GM18858 (cell line): ENCODE data around the gene HIVEP3.

Experiments
- ATAC-seq: cut with Tn5 transposase; IDR thresholded peaks from one replicate; pipeline ENCODE4 v1.9.1; 2021; ENCODE audit not compliant: unreplicated experiment

Gene HIVEP3

DNA sequence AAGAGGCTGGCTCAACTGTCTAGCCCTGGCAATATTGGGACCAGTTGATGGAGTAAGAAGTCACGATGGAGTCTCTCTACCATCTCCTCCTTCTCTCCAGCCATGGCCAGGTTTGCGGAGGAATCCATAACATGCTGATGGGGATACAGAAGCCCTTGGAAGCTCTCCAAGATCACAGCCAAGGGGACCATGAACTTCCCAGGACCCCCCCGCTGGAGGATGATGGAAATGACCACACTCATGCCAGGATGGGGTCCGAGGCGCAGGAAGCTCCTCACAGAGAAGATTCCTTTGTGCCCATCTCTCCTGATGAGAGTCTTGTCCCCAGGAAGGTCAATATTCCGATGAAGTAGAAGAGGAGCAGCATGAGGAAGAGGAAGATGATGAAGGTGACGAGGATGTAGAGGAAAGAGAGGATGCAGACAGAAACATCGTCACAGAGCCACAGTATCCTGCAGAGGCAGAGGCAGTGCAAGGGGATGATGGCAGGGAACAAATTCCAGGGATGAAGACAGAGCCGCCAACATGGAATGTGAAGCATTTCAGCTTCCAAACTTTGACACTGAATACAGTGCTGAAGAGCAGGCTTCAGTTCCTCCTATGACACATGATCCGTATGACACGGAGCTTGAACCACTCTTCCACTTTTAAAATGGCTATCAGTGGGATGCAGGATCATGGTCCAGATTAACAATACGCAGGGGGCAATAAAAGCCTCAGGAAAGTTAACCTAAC is 376.4 kb downstream of the HIVEP3 start:
- no peak for ATAC-seq

DNA sequence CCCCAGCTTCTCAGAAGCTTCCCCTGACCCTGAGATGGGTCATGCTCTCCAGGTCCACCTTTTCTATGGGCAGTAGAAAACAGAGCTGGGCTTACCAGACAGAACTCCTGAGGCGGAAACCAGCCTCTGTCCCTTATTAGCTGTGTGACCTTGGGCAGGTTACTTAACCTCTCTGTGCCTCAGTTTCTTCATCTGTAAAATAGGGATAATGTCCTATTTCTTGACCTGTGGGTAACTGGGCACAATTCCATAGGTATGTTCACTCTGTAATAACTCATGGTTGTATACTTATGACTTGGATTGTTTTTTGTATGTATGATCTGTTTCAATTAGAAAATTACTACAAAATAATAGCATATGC is 377.1 kb downstream of the HIVEP3 start:
- ATAC-seq, result no peak

DNA sequence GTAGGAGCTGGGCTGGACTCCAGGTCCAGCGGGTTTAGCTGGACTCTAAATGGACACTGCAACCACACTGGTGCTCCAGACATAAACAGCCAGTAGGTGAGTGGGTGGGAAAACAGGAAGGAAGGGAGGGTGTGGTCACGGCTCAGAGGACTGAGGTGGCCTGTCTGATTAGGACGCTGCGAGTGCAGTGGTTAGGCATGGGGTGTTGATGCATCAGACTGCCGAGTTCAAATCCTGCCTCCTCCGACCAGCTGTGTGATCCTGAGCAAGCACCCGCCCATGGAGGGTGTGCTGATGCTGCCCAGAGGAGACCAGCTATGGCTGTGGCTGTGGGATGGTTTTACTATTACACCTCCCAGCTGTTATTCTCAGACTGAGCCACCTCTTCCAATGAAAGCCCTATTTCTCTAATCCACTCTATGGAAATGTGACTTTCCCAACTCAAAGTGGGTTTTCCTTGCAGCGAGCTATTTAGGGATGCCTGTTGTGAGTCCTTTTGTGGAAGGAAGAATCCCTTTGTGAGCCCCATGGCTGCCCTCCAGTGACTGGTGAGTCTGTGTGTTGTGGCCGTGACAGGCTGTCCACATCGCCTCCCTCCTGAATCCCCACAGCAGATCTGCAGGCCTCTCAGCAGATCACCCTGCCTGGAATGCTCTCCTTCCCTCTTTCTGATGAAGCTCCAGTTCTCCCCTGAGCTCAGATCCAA is 377.7 kb downstream of the HIVEP3 start:
- ATAC-seq, result no peak

DNA sequence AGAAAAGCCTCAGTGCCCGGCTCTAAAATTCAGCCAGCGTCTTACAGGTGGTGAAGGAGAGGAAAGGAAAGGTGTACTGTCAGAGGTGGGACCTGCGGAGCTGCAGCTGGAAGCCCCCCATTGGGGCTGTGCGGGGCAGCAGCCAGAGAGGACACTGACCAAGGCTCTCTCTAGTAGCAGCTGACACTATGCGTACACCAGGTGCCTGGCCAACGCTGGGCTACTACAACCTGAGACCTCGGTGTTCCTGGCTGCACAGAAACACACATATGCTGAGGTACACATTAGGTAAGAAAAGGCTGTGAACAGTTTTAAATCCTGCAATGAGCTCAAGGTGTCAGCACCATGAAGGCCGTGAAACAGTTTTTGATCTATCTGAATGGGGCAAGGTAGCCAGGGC is 378.7 kb downstream of the HIVEP3 start:
- ATAC-seq, result no peak

DNA sequence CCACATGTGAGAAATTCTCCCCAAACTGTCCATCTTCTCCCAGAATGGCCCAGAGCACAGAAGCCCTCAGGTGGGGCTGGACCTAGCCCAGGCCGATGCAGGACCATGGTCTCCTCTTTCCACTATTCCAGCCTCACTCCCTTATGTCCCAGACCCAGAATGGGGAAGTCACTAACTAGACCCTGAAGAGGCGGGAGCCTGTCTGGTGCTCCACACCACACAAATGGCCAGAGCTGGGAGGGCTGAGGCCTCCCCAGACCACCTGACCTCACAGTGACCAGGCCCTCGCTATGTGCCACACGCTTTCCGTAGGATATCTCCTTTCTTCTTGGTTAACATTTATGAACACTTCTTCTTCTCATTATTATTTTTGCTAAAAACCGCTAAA is 379.3 kb downstream of the HIVEP3 start:
- ATAC-seq, result no peak

DNA sequence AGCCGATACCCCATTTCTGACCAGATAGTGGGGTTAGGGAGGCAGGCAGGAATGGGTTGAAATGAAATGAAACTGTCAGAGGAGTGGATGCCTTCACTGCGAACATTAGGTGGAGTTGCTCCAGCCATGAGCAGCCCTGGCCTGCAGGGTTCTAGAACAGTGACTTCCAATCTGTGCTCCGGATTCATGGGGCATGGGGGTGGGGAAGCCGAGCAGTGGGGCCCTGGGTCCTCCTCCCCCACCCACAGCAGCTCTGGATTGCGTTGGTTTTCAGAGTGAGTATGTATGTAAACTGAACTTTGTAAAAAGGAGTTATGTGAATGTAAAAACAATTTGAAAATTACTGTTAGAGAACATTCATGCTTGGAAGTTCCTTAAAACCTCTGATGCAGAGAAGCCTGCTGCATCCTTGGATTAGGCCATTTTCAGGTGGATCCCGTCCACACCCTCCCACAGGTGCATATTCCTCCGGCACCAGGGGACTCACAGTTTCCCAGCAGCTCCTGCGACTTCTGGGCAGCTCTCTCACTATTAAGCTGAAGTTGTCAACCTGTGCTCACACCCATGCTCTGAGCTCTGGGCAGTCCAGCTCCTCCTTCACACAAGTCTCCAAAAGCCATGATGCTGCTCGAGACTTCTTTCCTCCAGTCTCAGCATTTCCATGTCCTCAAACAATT is 379.8 kb downstream of the HIVEP3 start:
- no peak for ATAC-seq

DNA sequence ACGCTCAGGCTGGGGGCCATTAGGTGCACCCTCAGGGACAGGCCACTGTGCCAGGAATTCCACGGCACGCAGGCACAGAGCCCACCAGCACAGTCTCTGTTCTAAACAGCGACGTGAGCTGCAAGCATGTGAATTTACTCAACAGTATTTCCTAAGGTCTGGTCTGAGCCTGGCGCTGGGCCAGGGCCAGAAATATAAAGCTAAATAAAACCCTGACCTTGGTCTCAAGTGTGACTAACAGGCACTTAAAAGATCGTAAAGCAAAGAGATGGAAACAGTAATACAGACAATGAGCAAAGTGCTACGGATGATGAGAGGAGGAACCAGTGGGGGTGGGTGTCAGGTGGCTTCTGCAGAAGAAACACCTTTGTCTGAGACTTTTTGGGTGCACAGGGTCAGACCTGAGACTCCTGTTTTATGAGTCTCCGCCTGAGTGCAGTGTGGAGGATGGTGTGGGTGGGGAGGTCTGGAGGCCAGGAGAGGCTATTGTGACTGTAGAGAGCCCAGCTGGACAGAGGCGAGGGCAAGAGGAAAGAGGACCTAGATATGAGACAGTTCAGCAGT is 380.9 kb downstream of the HIVEP3 start:
- ATAC-seq, result no peak

DNA sequence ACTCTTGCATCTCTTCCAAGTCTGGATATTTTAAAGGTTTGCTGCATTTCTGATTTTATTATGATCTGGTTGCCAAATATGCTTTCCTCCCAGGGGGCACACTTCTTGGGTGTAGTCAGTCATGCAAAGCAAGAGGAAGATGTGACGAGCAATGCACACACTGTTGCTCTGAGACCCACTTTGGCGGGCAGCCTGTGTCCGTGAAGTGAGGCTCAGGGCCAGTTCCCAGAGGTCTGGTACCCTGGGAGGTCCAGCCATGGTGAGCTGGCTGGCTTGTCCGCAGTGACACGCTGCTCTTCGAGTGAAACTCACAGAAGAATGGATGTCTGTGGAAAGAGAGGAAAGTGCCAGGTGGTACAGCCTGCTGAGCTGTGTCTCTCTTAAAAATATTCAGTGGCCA is 381.5 kb downstream of the HIVEP3 start:
- ATAC-seq, result no peak

DNA sequence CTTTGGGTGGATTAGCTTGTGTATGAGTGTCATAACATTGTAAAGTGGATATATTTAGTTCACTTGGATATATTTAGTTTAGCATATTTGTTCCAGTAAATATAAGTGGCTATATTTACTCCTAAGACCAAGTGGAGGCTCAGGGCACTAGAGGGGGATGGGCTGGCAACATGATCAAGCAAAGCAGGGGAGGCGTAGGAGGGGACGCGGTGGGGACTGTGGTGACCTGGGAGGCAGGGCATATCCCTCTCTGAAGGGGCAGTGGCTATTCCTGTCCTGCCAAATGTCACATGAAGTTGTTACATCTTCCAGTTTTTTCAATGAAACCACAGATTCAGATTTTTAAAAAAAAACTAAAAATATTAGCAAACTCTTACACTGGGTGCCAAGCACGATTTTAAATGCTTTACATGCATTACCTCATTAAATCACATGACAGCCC is 382.3 kb downstream of the HIVEP3 start:
- ATAC-seq, result no peak

DNA sequence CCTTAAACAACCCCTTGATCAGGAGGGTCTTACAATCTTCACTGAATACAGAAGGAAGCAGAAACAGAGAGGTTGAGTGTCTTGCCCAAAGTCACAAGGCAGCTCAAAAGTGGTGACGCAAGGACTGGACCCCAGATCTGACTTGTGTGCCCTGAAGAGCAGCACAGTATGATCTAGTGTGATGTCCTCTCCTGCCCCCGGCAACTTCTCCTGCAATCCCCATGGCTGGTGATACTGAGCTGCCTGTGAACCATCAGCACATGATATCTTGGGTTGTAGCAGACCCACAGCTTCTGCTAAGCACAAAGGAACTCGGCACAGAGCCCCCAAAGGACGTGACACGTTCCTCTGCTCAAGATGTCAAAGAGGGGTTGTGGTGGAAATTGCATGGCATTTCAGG is 383.0 kb downstream of the HIVEP3 start:
- no peak for ATAC-seq

DNA sequence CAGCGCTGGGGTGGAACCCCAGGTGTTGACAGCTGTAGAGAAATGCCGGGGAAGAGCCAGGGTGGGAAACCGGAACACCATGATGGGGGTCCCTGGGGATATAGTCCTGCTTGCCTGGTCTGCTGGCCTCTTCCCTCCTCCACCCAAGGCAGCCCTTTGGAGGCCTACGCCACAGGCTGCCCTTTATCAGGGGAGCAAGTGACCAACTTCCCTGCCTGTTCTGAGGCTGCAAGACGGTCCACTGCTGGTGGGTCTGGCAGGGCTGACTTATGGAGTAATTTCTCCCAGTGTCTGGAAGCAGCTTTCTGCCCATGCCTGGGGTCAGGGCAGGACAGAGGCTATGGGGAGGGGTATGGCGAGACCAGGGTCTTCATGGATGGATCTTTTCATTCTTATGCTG is 383.4 kb downstream of the HIVEP3 start:
- ATAC-seq, result no peak

DNA sequence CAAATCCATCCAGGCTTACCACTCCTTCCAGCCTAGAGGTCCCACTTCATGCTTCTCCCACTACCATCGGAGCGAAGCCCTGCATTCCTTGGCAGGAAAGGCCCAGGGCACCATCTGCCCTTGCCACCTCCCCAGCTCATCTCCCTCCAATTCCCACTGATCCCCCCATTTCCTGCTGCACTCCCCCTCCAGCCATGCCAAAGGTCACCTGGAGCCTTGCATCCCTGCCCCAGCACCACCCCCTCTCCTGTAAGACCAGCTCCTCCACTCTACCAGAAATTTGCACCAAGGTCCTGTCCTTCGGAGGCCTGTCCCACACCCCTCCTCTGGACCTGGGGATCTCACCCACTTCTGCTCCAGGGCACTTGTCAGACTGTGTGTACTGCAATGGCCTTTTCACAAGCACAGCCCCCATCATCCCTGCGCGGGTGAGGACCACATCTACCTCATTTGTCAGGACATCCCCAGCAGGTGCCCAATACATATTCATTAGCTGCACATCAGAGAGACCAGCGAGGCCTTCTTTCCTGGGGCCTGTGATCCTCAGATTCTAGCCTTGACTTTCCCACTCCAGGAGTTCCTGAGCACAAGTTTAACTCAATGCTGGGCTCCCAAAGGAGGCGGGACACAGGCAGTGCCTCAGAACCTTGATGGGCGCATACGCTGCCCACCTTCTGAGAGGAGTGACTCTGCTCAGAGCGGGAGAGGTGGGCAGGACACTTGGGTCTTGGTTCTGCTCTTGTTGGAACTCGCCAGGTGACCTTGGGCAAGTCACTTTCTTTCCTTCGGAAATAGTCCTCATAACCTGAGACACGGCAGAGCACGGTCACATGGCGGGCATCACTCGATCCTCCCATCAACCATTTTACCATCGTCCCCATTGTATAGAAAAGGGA is 384.3 kb downstream of the HIVEP3 start:
- ATAC-seq, result no peak

DNA sequence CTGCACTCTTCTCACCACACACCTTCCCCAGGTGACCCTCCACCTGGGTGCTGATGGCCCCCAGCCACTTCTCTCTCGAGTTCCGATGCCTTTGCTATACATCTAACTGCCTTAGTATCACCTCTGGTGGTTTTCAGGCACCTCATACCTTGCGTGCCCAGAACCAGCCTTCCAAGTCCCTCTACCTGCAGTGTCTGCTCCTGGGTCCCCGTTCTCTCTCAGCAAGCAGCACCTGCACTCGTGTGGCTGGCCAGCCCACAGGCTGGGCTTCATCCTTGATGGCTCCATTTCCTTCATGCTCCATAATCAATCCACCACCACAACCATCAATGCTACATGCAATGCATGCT is 385.0 kb downstream of the HIVEP3 start:
- no peak for ATAC-seq

DNA sequence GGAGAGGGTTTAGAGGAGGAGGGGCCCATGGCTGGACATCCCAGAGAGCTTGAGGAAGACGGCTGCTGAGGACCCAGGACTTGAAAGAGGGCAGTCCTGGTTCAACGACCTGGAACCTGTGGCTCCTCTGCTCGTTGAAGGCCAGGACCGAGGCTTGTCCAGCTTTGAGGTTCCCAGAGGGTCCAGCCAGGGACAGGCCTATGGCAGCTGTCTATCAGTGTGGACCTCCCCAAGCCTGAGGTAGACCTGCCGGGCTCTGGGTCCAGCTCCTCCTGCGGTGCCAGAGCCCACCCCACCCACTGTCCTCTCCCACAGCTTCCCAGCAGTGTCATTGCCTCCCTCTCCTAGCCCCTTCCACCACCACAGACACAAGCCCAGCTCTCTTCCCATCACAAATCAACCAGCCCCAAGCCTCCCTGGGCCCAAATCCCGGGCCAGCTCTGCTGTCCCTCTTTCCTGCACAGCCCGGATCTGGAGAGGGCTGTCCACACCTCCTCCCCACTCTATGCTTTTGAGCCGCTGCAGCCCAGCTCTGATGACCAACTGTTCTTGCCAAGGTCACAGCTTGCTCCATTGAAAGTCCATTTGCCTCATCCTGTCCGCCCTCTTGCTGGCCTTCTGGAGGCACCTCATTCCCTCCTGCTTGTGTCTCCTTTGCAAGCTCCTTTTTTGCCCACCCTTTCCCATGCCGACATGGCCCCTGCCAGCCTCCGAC is 385.5 kb downstream of the HIVEP3 start:
- ATAC-seq, result no peak

DNA sequence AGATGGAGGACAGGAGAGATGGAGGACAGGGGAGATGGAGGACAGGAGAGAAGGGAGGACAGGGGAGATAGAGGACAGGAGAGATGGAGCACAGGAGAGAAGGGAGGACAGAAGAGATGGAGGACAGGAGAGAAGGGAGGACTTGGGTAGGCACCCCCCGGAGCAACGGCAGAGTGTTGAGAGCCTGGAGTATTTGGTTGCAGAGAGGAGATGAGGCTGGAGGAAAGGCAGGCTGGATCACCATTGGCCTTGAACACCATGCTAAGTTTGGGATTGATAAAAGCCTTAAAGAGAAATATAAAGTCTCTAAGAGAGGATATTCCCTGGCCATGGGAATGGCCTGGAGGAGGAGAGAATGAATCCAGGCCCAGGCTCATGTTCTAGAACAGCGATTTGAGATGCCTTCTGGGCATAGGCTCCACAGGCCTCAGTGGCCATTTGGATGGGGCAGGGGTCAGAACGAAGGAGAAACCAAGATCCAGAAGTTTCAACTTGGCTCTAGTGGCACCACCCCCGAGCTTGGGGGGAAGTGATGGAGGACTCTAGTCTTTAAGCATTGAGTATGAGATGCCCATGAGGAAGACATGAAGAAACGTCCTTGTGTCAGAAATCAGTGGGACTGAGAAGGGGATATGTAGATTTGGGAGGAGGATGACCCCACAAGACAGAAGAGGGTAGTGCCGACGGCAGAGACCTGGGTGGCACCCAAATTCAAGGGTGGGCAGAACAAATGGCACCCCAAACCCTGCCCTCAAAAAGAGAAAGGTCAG is 386.3 kb downstream of the HIVEP3 start:
- no peak for ATAC-seq

DNA sequence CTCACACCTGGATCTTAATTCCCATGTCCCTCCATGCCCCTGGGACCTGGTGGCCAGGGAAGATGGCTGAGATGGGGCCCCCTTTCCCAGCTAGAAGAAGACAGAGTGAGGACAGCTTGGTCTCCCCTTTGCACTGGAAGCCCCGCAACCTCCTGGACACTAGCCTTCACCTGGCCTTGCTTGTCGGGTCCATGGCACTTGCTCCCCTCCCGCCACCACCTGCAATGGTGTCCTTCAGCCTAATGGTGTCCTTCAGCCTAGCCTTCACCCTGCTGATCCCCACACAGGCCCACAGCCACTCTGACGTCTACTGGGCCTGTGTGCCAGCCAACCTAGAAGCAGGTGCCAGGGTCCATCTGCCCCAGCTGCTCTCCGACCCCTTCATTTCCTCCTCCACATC is 388.3 kb downstream of the HIVEP3 start:
- no peak for ATAC-seq

DNA sequence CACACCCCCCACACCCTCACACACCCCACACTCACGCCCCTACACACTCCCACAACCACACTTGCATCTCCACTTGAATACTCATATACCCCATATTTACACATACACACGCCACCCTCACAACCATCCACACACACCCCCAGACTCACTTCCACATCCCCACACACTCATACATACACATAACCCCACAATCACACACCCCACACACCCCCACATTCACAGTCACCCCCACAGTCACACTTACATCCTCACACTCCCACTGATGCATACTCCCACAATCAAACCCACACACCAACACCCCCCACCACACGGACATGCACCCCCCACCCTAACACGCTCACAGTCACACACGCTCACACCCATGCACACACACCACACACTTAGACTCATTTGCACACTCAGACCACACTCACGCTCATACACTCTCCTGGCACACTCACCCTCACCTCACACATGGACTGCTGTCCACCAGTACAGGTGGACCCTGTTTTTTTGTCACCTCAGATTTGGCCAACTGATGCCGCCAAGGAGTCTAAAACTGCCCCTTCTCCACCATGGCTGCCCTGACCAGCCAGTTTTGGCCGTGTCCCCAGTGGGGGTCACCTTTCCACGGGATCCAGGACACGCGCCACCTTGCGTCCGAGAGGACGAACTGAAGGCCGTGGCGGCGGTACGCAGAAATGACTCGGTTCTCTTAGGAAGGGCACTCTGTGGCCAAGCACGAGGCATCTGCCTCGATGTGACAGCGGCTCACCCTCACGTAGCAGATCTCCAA is 388.9 kb downstream of the HIVEP3 start:
- ATAC-seq, result no peak

DNA sequence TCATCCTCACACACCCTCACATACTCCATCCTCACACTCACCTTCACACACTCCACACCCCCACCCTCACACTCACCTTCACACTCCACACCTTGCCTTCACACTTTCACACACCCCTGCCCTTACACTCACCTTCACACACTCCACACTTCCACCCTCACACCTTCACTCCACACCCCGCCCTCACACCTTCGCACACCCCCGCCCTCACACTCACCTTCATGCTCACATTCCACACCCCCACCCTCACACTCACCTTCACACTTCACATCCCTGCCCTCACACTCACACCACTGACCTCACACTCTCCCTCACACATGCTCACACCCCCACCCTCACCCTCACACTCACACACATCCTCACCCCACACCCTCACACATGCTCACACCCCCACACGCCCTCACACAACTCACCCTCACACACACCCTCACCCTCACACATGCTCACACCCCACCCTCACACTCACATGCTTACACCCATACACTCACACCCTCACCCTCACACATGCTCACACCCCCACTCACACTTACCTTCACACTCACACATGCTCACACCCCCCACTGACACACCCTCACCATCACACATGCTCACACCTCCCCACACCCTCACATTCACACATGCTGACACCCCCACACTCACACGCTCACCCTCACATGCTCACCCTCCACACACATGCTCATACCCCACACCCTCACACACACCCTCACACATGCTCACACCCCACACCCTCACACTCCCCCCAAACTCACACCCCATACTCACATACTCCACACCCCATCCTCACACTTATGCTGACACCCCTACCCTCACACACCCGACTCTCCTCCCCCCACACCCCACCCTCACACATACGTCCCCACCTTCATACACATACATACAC is 389.8 kb downstream of the HIVEP3 start:
- no peak for ATAC-seq
